Measurements from ENCODE around the gene SMAD3.

SMAD3 gene

GRCh38 chr15:67171471-67171870 is 106.1 kb downstream of the SMAD3 start:
- peaks cover 89% of the 10 kb centered on the region for H3K36me3 Mint-ChIP-seq (ENCODE audit: low read depth)
- peaks cover 65% of the 10 kb centered on the region for H3K4me1 Mint-ChIP-seq (ENCODE audit: low read depth)
- no peaks in the 10 kb centered on the region for H3K27me3 Mint-ChIP-seq
- H3K9me3 Mint-ChIP-seq, result no peaks in the 10 kb centered on the region
- DNase-seq, result no peak
- H3K4me3 Mint-ChIP-seq, result no peak overlapping the region
- peak overlapping the region; percentile 27 for H3K27ac Mint-ChIP-seq

- Mint-ChIP-seq H3K27ac (peak overlapping the region; percentile 93), H3K9me3 (no peaks in the 10 kb centered on the region), H3K36me3 (ENCODE audit: low read depth) (peaks cover 89% of the 10 kb centered on the region), H3K4me3 (no peak overlapping the region), H3K4me1 (ENCODE audit: low read depth) (peaks cover 71% of the 10 kb centered on the region), H3K27me3 (no peaks in the 10 kb centered on the region)
- no peak for DNase-seq
Observed at GRCh38 chr15:67172172-67172571, 106.8 kb downstream of the SMAD3 start.

- DNase-seq, result no peak
- peaks cover 80% of the 10 kb centered on the region for H3K36me3 Mint-ChIP-seq (ENCODE audit: low read depth)
- peak overlapping the region; percentile 93 for H3K27ac Mint-ChIP-seq
- H3K4me3 Mint-ChIP-seq, result no peak overlapping the region
- no peaks in the 10 kb centered on the region for H3K9me3 Mint-ChIP-seq
- H3K4me1 Mint-ChIP-seq (ENCODE audit: low read depth), result peaks cover 74% of the 10 kb centered on the region
- H3K27me3 Mint-ChIP-seq, result no peaks in the 10 kb centered on the region
Observed at GRCh38 chr15:67173005-67173404, 107.6 kb downstream of the SMAD3 start.

GRCh38 chr15:67173786-67174185 is 108.4 kb downstream of the SMAD3 start:
- Mint-ChIP-seq H3K4me3 (no peak overlapping the region), H3K9me3 (no peaks in the 10 kb centered on the region), H3K27ac (peak overlapping the region; percentile 93), H3K4me1 (ENCODE audit: low read depth) (peaks cover 76% of the 10 kb centered on the region), H3K27me3 (no peaks in the 10 kb centered on the region), H3K36me3 (ENCODE audit: low read depth) (peaks cover 79% of the 10 kb centered on the region)
- DNase-seq, result no peak

GRCh38 chr15:67174446-67174845 is 109.0 kb downstream of the SMAD3 start:
- H3K4me3 Mint-ChIP-seq, result no peak overlapping the region
- H3K9me3 Mint-ChIP-seq, result no peaks in the 10 kb centered on the region
- no peak for DNase-seq
- H3K27ac Mint-ChIP-seq, result peak overlapping the region; percentile 93
- peaks cover 79% of the 10 kb centered on the region for H3K36me3 Mint-ChIP-seq (ENCODE audit: low read depth)
- peaks cover 76% of the 10 kb centered on the region for H3K4me1 Mint-ChIP-seq (ENCODE audit: low read depth)
- no peaks in the 10 kb centered on the region for H3K27me3 Mint-ChIP-seq

GRCh38 chr15:67174864-67175573 is 109.6 kb downstream of the SMAD3 start:
- H3K4me1 Mint-ChIP-seq (ENCODE audit: low read depth), result peaks cover 71% of the 10 kb centered on the region
- H3K36me3 Mint-ChIP-seq (ENCODE audit: low read depth), result peaks cover 80% of the 10 kb centered on the region
- peak; percentile 60 for DNase-seq
- H3K27ac Mint-ChIP-seq, result peak overlapping the region; percentile 93
- no peaks in the 10 kb centered on the region for H3K27me3 Mint-ChIP-seq
- H3K4me3 Mint-ChIP-seq, result no peak overlapping the region
- H3K9me3 Mint-ChIP-seq, result no peaks in the 10 kb centered on the region

- Mint-ChIP-seq H3K36me3 (ENCODE audit: low read depth) (peaks cover 76% of the 10 kb centered on the region), H3K4me3 (no peak overlapping the region)
- peak; percentile 47 for DNase-seq
Observed at GRCh38 chr15:67175643-67176071, 110.3 kb downstream of the SMAD3 start.

GRCh38 chr15:67176195-67176971 is 111.0 kb downstream of the SMAD3 start:
- H3K4me1 Mint-ChIP-seq (ENCODE audit: low read depth), result peaks cover 62% of the 10 kb centered on the region
- no peak for DNase-seq
- H3K36me3 Mint-ChIP-seq (ENCODE audit: low read depth), result peaks cover 72% of the 10 kb centered on the region
- H3K27me3 Mint-ChIP-seq, result no peaks in the 10 kb centered on the region
- peak overlapping the region; percentile 93 for H3K27ac Mint-ChIP-seq
- no peak overlapping the region for H3K4me3 Mint-ChIP-seq
- no peaks in the 10 kb centered on the region for H3K9me3 Mint-ChIP-seq

More at GRCh38 chr15:67175643-67176071, 110.3 kb downstream of the SMAD3 start:
- peak overlapping the region; percentile 93 for H3K27ac Mint-ChIP-seq
- H3K9me3 Mint-ChIP-seq, result no peaks in the 10 kb centered on the region
- H3K4me1 Mint-ChIP-seq (ENCODE audit: low read depth), result peaks cover 65% of the 10 kb centered on the region
- H3K27me3 Mint-ChIP-seq, result no peaks in the 10 kb centered on the region

- DNase-seq, result no peak
- Mint-ChIP-seq H3K27ac (no peak overlapping the region), H3K4me1 (ENCODE audit: low read depth) (peaks cover 48% of the 10 kb centered on the region), H3K36me3 (ENCODE audit: low read depth) (peaks cover 66% of the 10 kb centered on the region), H3K9me3 (no peaks in the 10 kb centered on the region), H3K4me3 (no peak overlapping the region), H3K27me3 (no peaks in the 10 kb centered on the region)
Observed at GRCh38 chr15:67177752-67178151, 112.3 kb downstream of the SMAD3 start.

GRCh38 chr15:67178569-67179210 is 113.3 kb downstream of the SMAD3 start:
- Mint-ChIP-seq H3K4me3 (no peak overlapping the region), H3K27ac (no peak overlapping the region), H3K9me3 (no peaks in the 10 kb centered on the region), H3K27me3 (no peaks in the 10 kb centered on the region), H3K36me3 (ENCODE audit: low read depth) (peaks cover 63% of the 10 kb centered on the region), H3K4me1 (ENCODE audit: low read depth) (peaks cover 39% of the 10 kb centered on the region)
- no peak for DNase-seq

GRCh38 chr15:67179411-67179995 is 114.1 kb downstream of the SMAD3 start:
- no peak for DNase-seq
- peaks cover 62% of the 10 kb centered on the region for H3K36me3 Mint-ChIP-seq (ENCODE audit: low read depth)
- H3K27ac Mint-ChIP-seq, result peak overlapping the region; percentile 27
- H3K9me3 Mint-ChIP-seq, result no peaks in the 10 kb centered on the region
- H3K4me1 Mint-ChIP-seq (ENCODE audit: low read depth), result peaks cover 30% of the 10 kb centered on the region
- H3K27me3 Mint-ChIP-seq, result no peaks in the 10 kb centered on the region
- no peak overlapping the region for H3K4me3 Mint-ChIP-seq

GRCh38 chr15:67180035-67180434 is 114.6 kb downstream of the SMAD3 start:
- Mint-ChIP-seq H3K27ac (peak overlapping the region; percentile 49), H3K36me3 (ENCODE audit: low read depth) (peaks cover 64% of the 10 kb centered on the region), H3K4me3 (no peak overlapping the region), H3K4me1 (ENCODE audit: low read depth) (peaks cover 25% of the 10 kb centered on the region), H3K27me3 (no peaks in the 10 kb centered on the region), H3K9me3 (no peaks in the 10 kb centered on the region)
- peak; percentile 22 for DNase-seq

GRCh38 chr15:67180514-67181191 is 115.3 kb downstream of the SMAD3 start:
- no peak overlapping the region for H3K27ac Mint-ChIP-seq
- DNase-seq, result peak; percentile 24
- H3K27me3 Mint-ChIP-seq, result no peaks in the 10 kb centered on the region
- no peaks in the 10 kb centered on the region for H3K9me3 Mint-ChIP-seq
- peaks cover 25% of the 10 kb centered on the region for H3K4me1 Mint-ChIP-seq (ENCODE audit: low read depth)
- H3K4me3 Mint-ChIP-seq, result no peak overlapping the region
- peaks cover 67% of the 10 kb centered on the region for H3K36me3 Mint-ChIP-seq (ENCODE audit: low read depth)

- H3K4me3 Mint-ChIP-seq, result no peak overlapping the region
- H3K4me1 Mint-ChIP-seq (ENCODE audit: low read depth), result peaks cover 25% of the 10 kb centered on the region
- no peak overlapping the region for H3K27ac Mint-ChIP-seq
- no peaks in the 10 kb centered on the region for H3K27me3 Mint-ChIP-seq
- peaks cover 65% of the 10 kb centered on the region for H3K36me3 Mint-ChIP-seq (ENCODE audit: low read depth)
- no peaks in the 10 kb centered on the region for H3K9me3 Mint-ChIP-seq
- peak; percentile 28 for DNase-seq
Observed at GRCh38 chr15:67181221-67181639, 115.8 kb downstream of the SMAD3 start.

Measured in activated T-cell treated with anti-CD3 and anti-CD28 coated beads, Interleukin-2, amount 50 U/mL, for 24 hours (primary cell).